ENCODE data around the gene NCAM2.
A peak's percentile ranks its signal among the peaks of the same experiment; 100 is the strongest.

Gene NCAM2

GRCh38 chr21:21226472-21226871 lies 228.3 kb downstream of the NCAM2 start:
- no peak for DNase-seq (ENCODE audit: low spot score)

DNA sequence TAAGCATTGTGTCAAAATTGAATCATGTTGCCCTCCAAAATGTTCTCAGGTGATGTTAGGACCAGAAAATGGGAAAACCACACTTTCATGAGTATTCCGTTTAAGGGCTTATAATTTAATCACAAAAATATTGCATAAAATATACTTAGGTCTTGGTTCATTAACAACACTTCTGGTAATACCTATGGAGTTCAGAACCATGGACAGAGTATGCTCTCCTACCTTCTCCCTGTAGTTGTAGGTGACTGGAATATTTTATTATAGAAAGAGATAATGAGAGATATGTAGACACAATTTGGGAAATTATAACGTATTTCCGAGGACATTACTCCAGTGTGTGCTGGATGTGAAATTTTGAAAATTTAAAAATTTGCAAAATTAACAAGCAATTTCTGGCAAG lies 232.5 kb downstream of the NCAM2 start:
- no peak for DNase-seq (ENCODE audit: low spot score)

GRCh38 chr21:21231913-21232312 lies 233.7 kb downstream of the NCAM2 start:
- no peak for DNase-seq (ENCODE audit: low spot score)

DNA sequence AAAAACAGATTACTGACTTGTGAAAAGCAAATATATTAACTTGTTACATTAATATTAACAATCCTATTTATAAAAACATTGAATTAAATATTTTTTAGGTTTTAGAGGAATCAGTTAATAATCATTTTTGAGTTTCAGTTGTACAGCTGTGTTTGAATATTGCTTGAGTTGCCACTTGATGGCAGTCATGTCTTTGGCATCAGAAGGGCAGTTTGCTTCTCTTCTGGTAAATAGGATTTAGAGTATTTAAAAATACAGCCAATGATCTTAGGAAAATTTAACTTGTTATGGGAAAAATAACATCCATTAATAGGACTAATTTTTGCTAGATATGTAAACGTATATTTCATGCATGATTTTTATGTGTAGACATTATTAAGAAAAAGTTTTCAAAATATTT lies 234.1 kb downstream of the NCAM2 start:
- peak; percentile 5 for DNase-seq (ENCODE audit: low spot score)

GRCh38 chr21:21233051-21233450 lies 234.8 kb downstream of the NCAM2 start:
- no peak for DNase-seq (ENCODE audit: low spot score)

DNA sequence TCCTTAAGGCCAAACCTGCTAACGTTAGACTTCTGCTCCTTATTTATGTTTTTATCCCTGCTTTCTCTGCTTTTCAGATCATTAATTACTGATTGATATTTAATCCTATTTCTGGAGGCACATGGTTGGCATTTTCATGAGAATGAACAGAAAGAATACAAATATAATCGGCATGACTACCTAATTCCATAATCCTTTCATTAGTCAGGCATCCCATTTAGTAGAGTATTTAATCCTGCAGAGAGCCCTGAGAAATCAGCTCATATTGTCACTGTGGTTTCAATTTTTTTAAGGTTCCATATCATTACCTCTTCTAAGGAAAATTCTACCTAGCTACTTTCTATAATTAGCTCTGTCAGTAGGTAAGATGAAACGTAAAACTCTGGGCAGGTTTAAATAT lies 238.8 kb downstream of the NCAM2 start:
- DNase-seq (ENCODE audit: low spot score) = no peak

- DNase-seq (ENCODE audit: low spot score) = no peak
Observed at GRCh38 chr21:21238629-21239400, 240.6 kb downstream of the NCAM2 start.

- no peak for DNase-seq (ENCODE audit: low spot score)
Observed at GRCh38 chr21:21241391-21241790, 243.2 kb downstream of the NCAM2 start.

- no peak for DNase-seq (ENCODE audit: low spot score)
Observed at GRCh38 chr21:21246007-21246406, 247.8 kb downstream of the NCAM2 start.

- no peak for DNase-seq (ENCODE audit: low spot score)
Observed at GRCh38 chr21:21247424-21247823, 249.2 kb downstream of the NCAM2 start.

GRCh38 chr21:21262048-21262447 lies 263.8 kb downstream of the NCAM2 start:
- DNase-seq (ENCODE audit: low spot score) = no peak

- DNase-seq (ENCODE audit: low spot score) = no peak
Observed at GRCh38 chr21:21268061-21268471, 269.9 kb downstream of the NCAM2 start.

GRCh38 chr21:21268885-21269284 lies 270.7 kb downstream of the NCAM2 start:
- no peak for DNase-seq (ENCODE audit: low spot score)

- no peak for DNase-seq (ENCODE audit: low spot score)
Observed at GRCh38 chr21:21279193-21279901, 281.1 kb downstream of the NCAM2 start.

- DNase-seq (ENCODE audit: low spot score) = no peak
Observed at GRCh38 chr21:21283810-21284209, 285.6 kb downstream of the NCAM2 start.

- DNase-seq (ENCODE audit: low spot score) = no peak
Observed at GRCh38 chr21:21286170-21286798, 288.1 kb downstream of the NCAM2 start.

- no peak for DNase-seq (ENCODE audit: low spot score)
Observed at GRCh38 chr21:21290751-21291150, 292.5 kb downstream of the NCAM2 start.

GRCh38 chr21:21291883-21292569 lies 293.8 kb downstream of the NCAM2 start:
- no peak for DNase-seq (ENCODE audit: low spot score)

DNA sequence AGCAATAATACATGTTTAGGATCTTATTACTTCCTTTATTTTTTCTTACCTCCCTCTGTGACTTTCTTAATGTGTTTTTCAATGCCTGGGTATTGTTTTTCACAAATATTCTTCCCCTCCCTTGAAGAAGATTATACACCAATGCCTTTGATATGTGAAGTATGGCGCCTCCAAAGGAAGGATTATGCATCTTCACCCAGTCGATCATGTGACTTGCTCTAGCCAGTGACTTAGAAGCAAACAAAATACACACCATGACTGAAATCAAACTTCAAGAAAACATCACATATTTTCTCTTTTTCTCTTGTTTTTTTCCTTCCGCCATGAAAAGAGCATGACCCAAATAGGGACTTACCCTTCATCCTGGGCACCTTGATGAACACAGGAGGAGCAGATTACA lies 297.1 kb downstream of the NCAM2 start:
- DNase-seq (ENCODE audit: low spot score) = no peak

- no peak for DNase-seq (ENCODE audit: low spot score)
Observed at GRCh38 chr21:21297211-21297610, 299.0 kb downstream of the NCAM2 start.

DNA sequence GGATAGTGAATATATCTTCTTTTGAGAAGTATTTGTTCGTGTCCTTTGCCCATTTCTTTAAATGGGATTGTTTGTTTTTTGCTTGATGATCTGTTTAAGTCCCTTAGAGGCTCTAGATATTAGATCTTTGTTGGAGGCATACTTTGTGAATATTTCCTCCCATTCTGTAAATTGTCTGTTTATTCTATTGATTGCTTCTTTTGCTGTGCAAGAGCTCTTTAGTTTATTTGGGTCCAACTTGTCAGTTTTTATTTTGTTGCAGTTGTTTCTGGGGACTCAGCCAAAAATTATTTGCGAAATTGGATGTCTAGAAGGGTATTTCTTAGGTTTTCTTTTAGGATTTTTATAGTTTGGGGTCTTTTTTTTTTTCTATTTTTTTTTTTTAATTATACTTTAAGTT lies 302.8 kb downstream of the NCAM2 start:
- DNase-seq (ENCODE audit: low spot score) = no peak

DNA sequence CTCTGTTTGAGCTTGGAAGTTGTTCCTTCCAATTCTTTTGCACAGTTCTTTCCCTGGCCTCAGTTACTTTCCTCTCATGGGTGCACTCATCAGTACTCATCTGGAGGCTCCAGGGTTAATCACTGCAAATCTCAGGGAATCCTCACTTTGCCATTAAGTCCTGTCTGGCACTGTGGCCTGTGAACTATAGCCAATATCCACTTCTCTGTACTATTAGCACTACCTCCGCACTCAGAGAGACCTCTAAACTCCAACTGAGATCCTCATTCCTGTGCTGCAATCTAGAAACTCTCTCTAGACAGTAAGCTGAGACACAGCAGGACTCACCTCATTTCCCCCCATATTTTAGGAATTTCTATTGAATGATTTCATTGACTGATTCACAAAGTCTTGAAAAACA lies 311.3 kb downstream of the NCAM2 start:
- no peak for DNase-seq (ENCODE audit: low spot score)

DNA sequence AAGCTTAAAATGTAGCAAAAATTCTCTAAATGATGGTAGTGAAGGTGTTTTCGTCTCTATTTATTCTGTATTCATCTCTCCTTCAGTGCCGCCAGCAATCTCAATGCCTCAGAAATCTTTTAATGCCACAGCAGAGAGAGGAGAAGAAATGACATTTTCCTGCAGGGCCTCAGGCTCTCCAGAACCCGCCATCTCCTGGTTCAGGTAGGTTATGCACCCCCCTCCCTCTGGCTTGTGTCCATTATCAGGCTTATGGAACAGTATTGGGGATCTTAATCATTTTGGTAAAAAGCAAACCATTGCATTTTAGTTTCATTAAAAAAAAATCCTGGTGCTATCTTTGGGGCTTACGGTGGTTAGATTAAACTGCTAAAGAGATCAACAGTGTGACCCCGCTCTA lies 326.1 kb downstream of the NCAM2 start:
- DNase-seq (ENCODE audit: low spot score) = no peak
